Measurements from ENCODE around the gene NDUFS6.
"Not testable (repeated sequence)": the region's sequence is repeated elsewhere in the genome, so short reads cannot be mapped to it uniquely, and the experiment has no call there.

Gene NDUFS6

GRCh38 chr5:1794901-1795290 is 6.3 kb upstream of the NDUFS6 start:
- H3K4me3 ChIP-seq (ENCODE audit: low read length) = no peak overlapping the region
- no peak for TF ChIP-seq CTCF (conservative IDR thresholded peaks at IDR 0.05; ENCODE audit: low read depth, low read length)
- no peak for DNase-seq (ENCODE audit: low read depth)

- H3K4me3 ChIP-seq (ENCODE audit: low read length) = no peak overlapping the region
- no peak for TF ChIP-seq CTCF (conservative IDR thresholded peaks at IDR 0.05; ENCODE audit: low read depth, low read length)
- no peak for DNase-seq (ENCODE audit: low read depth)
Observed at GRCh38 chr5:1795506-1795905, 5.7 kb upstream of the NDUFS6 start.

DNA sequence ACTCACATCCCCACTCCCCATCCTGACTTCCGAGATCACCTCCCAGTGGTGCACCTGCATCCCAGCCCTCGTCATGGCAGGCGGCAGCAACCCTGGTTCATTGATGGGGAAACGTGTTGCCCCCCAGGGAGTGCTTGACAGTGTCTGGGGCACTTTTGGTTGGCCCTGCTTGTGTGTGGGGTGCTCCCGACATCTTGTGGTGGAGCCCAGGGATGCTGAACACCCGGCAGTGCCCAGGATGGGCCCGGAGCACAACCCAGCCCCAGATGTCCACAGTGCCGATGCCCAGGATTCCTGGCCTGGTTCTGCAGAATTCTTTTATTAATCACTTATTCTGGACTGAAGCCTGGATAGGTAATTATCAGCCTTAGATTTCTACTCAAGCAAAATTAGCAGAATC is 5.3 kb upstream of the NDUFS6 start:
- no peak for DNase-seq (ENCODE audit: low read depth)
- TF ChIP-seq CTCF (conservative IDR thresholded peaks at IDR 0.05; ENCODE audit: low read depth, low read length) = no peak

GRCh38 chr5:1796371-1797102 is 4.7 kb upstream of the NDUFS6 start:
- no peak overlapping the region for H3K4me3 ChIP-seq (ENCODE audit: low read length)
- no peak for DNase-seq (ENCODE audit: low read depth)
- no peak for TF ChIP-seq CTCF (conservative IDR thresholded peaks at IDR 0.05; ENCODE audit: low read depth, low read length)

More for the DNA sequence above, 5.3 kb upstream of the NDUFS6 start:
- no peak overlapping the region for H3K4me3 ChIP-seq (ENCODE audit: low read length)

DNA sequence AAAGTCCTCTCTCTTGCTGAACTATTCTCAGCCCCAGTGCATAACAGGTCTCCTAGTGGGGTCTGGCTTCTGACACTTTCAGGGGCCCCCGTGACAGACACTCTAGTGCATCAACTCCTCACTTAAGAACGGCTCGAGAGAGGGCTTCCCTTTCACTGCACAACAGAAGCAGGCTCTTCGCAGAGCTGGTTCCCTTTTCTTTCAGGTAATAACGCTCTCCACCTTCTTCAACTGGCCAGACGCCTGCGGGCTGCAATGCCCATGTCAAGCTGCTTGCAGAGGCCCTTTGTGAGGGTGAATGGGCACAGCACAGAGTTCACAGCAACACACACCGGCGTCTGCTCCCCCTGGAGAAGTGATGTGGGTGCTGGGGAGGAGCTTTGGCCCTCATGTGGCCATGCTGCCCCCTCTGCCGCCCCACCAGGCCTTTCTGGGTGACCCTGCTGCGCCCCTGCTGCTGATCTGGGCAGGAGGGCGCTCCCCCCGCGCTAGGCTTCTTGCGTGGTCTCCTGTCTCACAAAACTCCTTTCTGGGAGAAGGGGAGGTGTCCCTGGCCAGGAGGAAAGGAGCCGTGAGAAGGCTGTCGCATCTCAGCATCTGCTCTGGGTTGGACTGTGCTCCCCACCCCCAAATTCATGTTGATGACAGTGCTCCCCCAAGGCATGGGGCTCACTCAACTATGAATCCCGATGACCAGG is 4.0 kb upstream of the NDUFS6 start:
- no peak for DNase-seq (ENCODE audit: low read depth)
- H3K4me3 ChIP-seq (ENCODE audit: low read length) = no peak overlapping the region
- no peak for TF ChIP-seq CTCF (conservative IDR thresholded peaks at IDR 0.05; ENCODE audit: low read depth, low read length)

- no peak overlapping the region for H3K4me3 ChIP-seq (ENCODE audit: low read length)
- no peak for TF ChIP-seq CTCF (conservative IDR thresholded peaks at IDR 0.05; ENCODE audit: low read depth, low read length)
- DNase-seq (ENCODE audit: low read depth) = no peak
Observed at GRCh38 chr5:1797855-1798254, 3.4 kb upstream of the NDUFS6 start.

GRCh38 chr5:1798589-1798988 is 2.6 kb upstream of the NDUFS6 start:
- not testable (repeated sequence) for DNase-seq (ENCODE audit: low read depth)
- peak overlapping the region; percentile 85 for H3K4me3 ChIP-seq (ENCODE audit: low read length)

All from retinal pigment epithelial cell (primary cell).